Lung (tissue), 12 donors: ENCODE results near the gene LSG1. TPM values are rescaled to one million over a fixed set of nuclear protein-coding genes. Genes with fewer than 3 reads are reported as not detected.

Source experiments
- ATAC-seq: fragments of 200-7000 bp; cut with Tn5 transposase; one replicate; pipeline ENCODE4 v1.9.1; 2020; ENCODE audit warnings: moderate number of reproducible peaks; ENCODE audit not compliant: insufficient read depth, low FRiP score
- DNase-seq, 3 donors: peaks; one replicate each; pipeline ENCODE4 v3.0.0-alpha.2; 2013 to 2017
- H3K27ac ChIP-seq, 2 donors: one replicate each; pipeline ENCODE4 v1.5.1; 2013; ENCODE audit warnings: mild to moderate bottlenecking in 2 of 2, moderate library complexity in 2 of 2, control low read depth in 1 of 2, inconsistent platforms in 1 of 2, low read depth in 1 of 2, low read length in 1 of 2
- H3K27me3 ChIP-seq, 3 donors: one replicate each; pipeline ENCODE4 v1.5.1; 2013; ENCODE audit warnings: low read length in 2 of 3; ENCODE audit not compliant: control insufficient read depth in 3 of 3, insufficient read depth in 3 of 3
- H3K36me3 ChIP-seq, 4 donors: one replicate each; pipeline ENCODE4 v1.5.1; 2013; ENCODE audit warnings: low read length in 4 of 4, mild to moderate bottlenecking in 1 of 4, moderate library complexity in 1 of 4; ENCODE audit not compliant: control insufficient read depth in 4 of 4, insufficient read depth in 4 of 4
- H3K4me1 ChIP-seq, 5 donors: one replicate each; pipeline ENCODE4 v1.5.1; 2013; ENCODE audit warnings: low read length in 5 of 5, mild to moderate bottlenecking in 2 of 5, moderate library complexity in 1 of 5; ENCODE audit not compliant: control insufficient read depth in 5 of 5, insufficient read depth in 5 of 5
- H3K4me3 ChIP-seq: one replicate; pipeline ENCODE4 v1.5.1; 2013; ENCODE audit warnings: mild to moderate bottlenecking, control low read depth, moderate library complexity
- H3K9ac ChIP-seq, 2 donors: one replicate each; pipeline ENCODE4 v1.5.1; 2013; ENCODE audit warnings: low read length in 2 of 2, control low read depth in 1 of 2; ENCODE audit not compliant: insufficient read depth in 1 of 2
- H3K9me3 ChIP-seq, 4 donors: one replicate each; pipeline ENCODE4 v1.5.1; 2013; ENCODE audit warnings: low read length in 3 of 4, mild to moderate bottlenecking in 1 of 4, moderate library complexity in 1 of 4; ENCODE audit not compliant: control insufficient read depth in 4 of 4, insufficient read depth in 3 of 4
- WGBS, 2 donors: extraction: QIAGEN DNeasy Blood & Tissue Kit; methylation state at CpG; one replicate each; pipeline ENCODE4 v1.1.7; 2013; 5-methylcytosine and 5-hydroxymethylcytosine counted together
- polyA plus RNA-seq, 2 donors: library from polyadenylated mRNA; stranded (reverse); fragments of 200-250 nt; gene quantifications; one replicate each; pipeline ENCODE4 v1.2.1, GENCODE V29; 2013
- total RNA-seq, 2 donors: library from RNA; depleted of rRNA in 1 of 2; stranded (reverse); fragments of >200 nt in 1 of 2; gene quantifications; one replicate each; pipeline ENCODE4 v1.2.1, GENCODE V29; 2014 to 2021
- TF ChIP-seq, protein P1 (sequence below): IDR thresholded peaks from 2 replicates; pipeline ENCODE4 v1.5.1; 2012; ENCODE audit warnings: mild to moderate bottlenecking; ENCODE audit errors: control extremely low read depth, extremely low read depth
- donor health status: control.
- donor health status: control.
- donor health status: Bipolar disorder and iron deficiency.
- donor health status: healthy.
- donor health status: DM: yes; HTN: yes; CAD: no.

Gene LSG1
- total and polyA plus RNA-seq, 4 donors, result 19.4 to 37.4 (median 24.5) TPM

DNA sequence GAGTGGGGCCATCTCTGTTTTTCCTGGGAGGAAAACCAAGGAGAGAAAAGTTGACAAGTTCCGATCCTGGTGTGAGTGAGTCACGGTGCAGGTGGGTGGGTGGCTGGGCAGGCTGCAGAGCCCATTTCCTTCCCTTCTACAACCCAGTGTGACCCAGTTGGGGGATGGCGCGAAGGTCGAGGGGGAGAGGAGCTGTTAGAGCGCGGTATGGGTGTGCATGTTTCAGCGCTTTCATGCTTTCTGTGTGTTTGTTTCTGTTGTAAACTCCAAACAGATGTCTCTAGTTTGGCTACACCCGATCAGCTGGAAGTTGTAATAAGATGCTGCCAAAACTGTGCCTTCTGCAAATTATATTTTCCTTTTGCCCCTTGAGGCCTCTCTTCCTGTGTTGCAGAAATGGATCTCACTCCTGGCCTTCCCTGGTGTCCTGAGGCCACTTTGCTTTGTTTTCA is 17.5 kb upstream of the LSG1 start:
- Histone ChIP-seq H3K9ac (no peak overlapping the region), H3K4me3 (no peak overlapping the region)
- DNase-seq, result peak; percentile 86 to 99 (median 98)

DNA sequence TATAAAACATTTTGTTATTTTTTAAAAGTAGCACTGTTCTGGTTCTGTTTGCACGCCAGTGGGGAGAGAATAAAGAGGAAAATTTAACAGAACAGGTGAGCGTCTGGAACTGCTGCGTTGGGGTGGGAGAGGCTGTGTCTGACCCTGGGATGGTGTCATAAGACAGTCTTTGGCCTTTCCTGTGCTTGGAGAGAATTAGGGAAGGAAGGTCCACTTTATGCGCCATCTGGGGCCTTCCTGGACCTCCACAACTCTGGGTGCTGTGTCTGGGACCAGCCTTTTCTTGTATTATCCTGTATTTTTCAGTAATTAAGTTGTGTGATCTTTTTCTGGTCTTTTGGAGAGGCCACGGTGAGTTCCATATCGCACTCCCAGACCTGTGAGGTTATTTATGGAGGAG is 17.0 kb upstream of the LSG1 start:
- Histone ChIP-seq H3K36me3 (peaks cover 0 to 9% (median 2%) of the 10 kb centered on the region in 4 donors), H3K9ac (peak overlapping the region in 1 of 2 donors; percentile 38), H3K27ac (peak overlapping the region; percentile 24 to 71), H3K4me1 (peaks cover 7 to 50% (median 16%) of the 10 kb centered on the region in 5 donors), H3K9me3 (no peaks in the 10 kb centered on the region), H3K4me3 (peak overlapping the region; percentile 16), H3K27me3 (peaks cover 0 to 6% (median 0%) of the 10 kb centered on the region in 3 donors)
- 52 to 53% methylated on average over 6 of the region's 6 CpGs for WGBS, 2 donors
- TF ChIP-seq, protein P1, sequence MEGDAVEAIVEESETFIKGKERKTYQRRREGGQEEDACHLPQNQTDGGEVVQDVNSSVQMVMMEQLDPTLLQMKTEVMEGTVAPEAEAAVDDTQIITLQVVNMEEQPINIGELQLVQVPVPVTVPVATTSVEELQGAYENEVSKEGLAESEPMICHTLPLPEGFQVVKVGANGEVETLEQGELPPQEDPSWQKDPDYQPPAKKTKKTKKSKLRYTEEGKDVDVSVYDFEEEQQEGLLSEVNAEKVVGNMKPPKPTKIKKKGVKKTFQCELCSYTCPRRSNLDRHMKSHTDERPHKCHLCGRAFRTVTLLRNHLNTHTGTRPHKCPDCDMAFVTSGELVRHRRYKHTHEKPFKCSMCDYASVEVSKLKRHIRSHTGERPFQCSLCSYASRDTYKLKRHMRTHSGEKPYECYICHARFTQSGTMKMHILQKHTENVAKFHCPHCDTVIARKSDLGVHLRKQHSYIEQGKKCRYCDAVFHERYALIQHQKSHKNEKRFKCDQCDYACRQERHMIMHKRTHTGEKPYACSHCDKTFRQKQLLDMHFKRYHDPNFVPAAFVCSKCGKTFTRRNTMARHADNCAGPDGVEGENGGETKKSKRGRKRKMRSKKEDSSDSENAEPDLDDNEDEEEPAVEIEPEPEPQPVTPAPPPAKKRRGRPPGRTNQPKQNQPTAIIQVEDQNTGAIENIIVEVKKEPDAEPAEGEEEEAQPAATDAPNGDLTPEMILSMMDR, result no peak
- ATAC-seq, result no peak
- DNase-seq, result no peak

More for the DNA sequence above, 17.5 kb upstream of the LSG1 start:
- TF ChIP-seq, protein P1, result no peak
- Histone ChIP-seq H3K36me3 (peaks cover 0 to 9% (median 2%) of the 10 kb centered on the region in 4 donors), H3K27ac (peak overlapping the region; percentile 24 to 71), H3K9me3 (no peaks in the 10 kb centered on the region), H3K4me1 (peaks cover 7 to 50% (median 16%) of the 10 kb centered on the region in 5 donors), H3K27me3 (peaks cover 0 to 3% (median 0%) of the 10 kb centered on the region in 3 donors)
- WGBS, 2 donors, result 11 to 31% methylated on average over 9 of the region's 9 CpGs
- ATAC-seq, result no peak

DNA sequence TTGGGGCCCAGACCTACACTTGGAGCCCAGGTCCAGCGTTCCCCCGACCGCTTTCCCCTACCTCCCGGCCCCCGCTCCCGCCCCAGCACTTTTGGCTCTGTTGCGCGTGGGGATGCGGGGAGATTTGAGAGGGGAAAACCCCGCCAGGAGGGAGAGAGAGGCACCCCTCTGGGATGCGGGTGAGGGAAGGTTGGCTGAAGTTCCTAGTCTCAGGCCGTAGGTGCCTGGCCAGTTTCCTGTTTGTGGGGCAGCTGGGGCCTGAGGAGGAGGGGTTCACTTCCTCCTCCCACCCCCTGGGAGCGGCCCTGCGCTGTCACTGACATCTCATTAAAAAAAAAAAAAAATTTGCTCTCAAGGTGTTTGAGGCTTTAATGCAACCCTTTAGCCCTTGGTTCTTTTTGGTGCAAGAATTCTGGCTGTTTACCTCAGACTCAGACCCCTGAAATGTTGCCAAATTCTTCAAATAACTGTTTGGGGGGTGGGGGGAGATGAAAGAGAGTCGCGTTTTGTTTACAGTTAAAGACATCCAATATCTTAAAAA is 16.3 kb upstream of the LSG1 start:
- Histone ChIP-seq H3K27me3 (peaks cover 0 to 6% (median 0%) of the 10 kb centered on the region in 3 donors), H3K9ac (peak overlapping the region in 1 of 2 donors; percentile 38), H3K27ac (peak overlapping the region; percentile 84 to 92), H3K36me3 (peaks cover 0 to 9% (median 2%) of the 10 kb centered on the region in 4 donors), H3K4me1 (peaks cover 7 to 50% (median 16%) of the 10 kb centered on the region in 5 donors), H3K4me3 (peak overlapping the region; percentile 80), H3K9me3 (no peaks in the 10 kb centered on the region)
- TF ChIP-seq, protein P1, result no peak
- DNase-seq (peak; percentile 78 to 91 (median 85)), ATAC-seq (no peak)
- 1 to 5% methylated on average over 15 to 16 of the region's 16 CpGs for WGBS, 2 donors
